ENCODE data around the gene ANP32B. TPM values are rescaled to one million over a fixed set of nuclear protein-coding genes. Genes with fewer than 3 reads are reported as not detected.
"Not testable (repeated sequence)": the region's sequence is repeated elsewhere in the genome, so short reads cannot be mapped to it uniquely, and the experiment has no call there.

Gene ANP32B
- total RNA-seq, 1 experiment from 2014 or later: 13.6 TPM

- in situ Hi-C loops (cut with HindIII; ENCODE audit: low pct_unique_long_range_greater_than_20kb, low sequenced_read_pairs): no loop called here
- DNase-seq (ENCODE audit: low read depth, low spot score): peak; percentile 53
Measured at GRCh38 chr9:97983589-97984187, 547 bp downstream of the ANP32B start.

- DNase-seq (ENCODE audit: low read depth, low spot score): peak; percentile 65
- in situ Hi-C loops (cut with HindIII; ENCODE audit: low pct_unique_long_range_greater_than_20kb, low sequenced_read_pairs): no loop called here
Measured at GRCh38 chr9:97984188-97985057, 1.3 kb downstream of the ANP32B start.

- DNase-seq (ENCODE audit: low read depth, low spot score): peak; percentile 9
- in situ Hi-C loops (cut with HindIII; ENCODE audit: low pct_unique_long_range_greater_than_20kb, low sequenced_read_pairs): no loop called here
Measured at GRCh38 chr9:97985058-97985861, 2.1 kb downstream of the ANP32B start.

GRCh38 chr9:97987487-97987886 is 4.3 kb downstream of the ANP32B start:
- in situ Hi-C loops (cut with HindIII; ENCODE audit: low pct_unique_long_range_greater_than_20kb, low sequenced_read_pairs): no loop called here
- DNase-seq (ENCODE audit: low read depth, low spot score): no peak

- peak; percentile 20 for DNase-seq (ENCODE audit: low read depth, low spot score)
- in situ Hi-C loops (cut with HindIII; ENCODE audit: low pct_unique_long_range_greater_than_20kb, low sequenced_read_pairs): no loop called here
Measured at GRCh38 chr9:97990259-97990658, 7.1 kb downstream of the ANP32B start.

- in situ Hi-C loops (cut with HindIII; ENCODE audit: low pct_unique_long_range_greater_than_20kb, low sequenced_read_pairs): no loop called here
- no peak for DNase-seq (ENCODE audit: low read depth, low spot score)
Measured at GRCh38 chr9:97991818-97992217, 8.7 kb downstream of the ANP32B start.

- in situ Hi-C loops (cut with HindIII; ENCODE audit: low pct_unique_long_range_greater_than_20kb, low sequenced_read_pairs): no loop called here
Measured at GRCh38 chr9:97992219-97992618, 9.1 kb downstream of the ANP32B start.

GRCh38 chr9:97993000-97993399 is 9.9 kb downstream of the ANP32B start:
- DNase-seq (ENCODE audit: low read depth, low spot score): no peak
- in situ Hi-C loops (cut with HindIII; ENCODE audit: low pct_unique_long_range_greater_than_20kb, low sequenced_read_pairs): no loop called here

More at GRCh38 chr9:97992219-97992618, 9.1 kb downstream of the ANP32B start:
- DNase-seq (ENCODE audit: low read depth, low spot score): no peak

- no peak for DNase-seq (ENCODE audit: low read depth, low spot score)
- in situ Hi-C loops (cut with HindIII; ENCODE audit: low pct_unique_long_range_greater_than_20kb, low sequenced_read_pairs): no loop called here
Measured at GRCh38 chr9:97994703-97995102, 11.6 kb downstream of the ANP32B start.

- DNase-seq (ENCODE audit: low read depth, low spot score); in situ Hi-C loops (cut with HindIII; ENCODE audit: low pct_unique_long_range_greater_than_20kb, low sequenced_read_pairs): not testable (repeated sequence)
Measured at GRCh38 chr9:97996676-97997075, 13.5 kb downstream of the ANP32B start.

- no peak for DNase-seq (ENCODE audit: low read depth, low spot score)
- in situ Hi-C loops (cut with HindIII; ENCODE audit: low pct_unique_long_range_greater_than_20kb, low sequenced_read_pairs): no loop called here
Measured at GRCh38 chr9:97997330-97998276, 14.5 kb downstream of the ANP32B start.

- in situ Hi-C loops (cut with HindIII; ENCODE audit: low pct_unique_long_range_greater_than_20kb, low sequenced_read_pairs): no loop called here
- no peak for DNase-seq (ENCODE audit: low read depth, low spot score)
Measured at GRCh38 chr9:98002808-98003207, 19.7 kb downstream of the ANP32B start.

- in situ Hi-C loops (cut with HindIII; ENCODE audit: low pct_unique_long_range_greater_than_20kb, low sequenced_read_pairs): no loop called here
- DNase-seq (ENCODE audit: low read depth, low spot score): no peak
Measured at GRCh38 chr9:98006127-98006796, 23.1 kb downstream of the ANP32B start.

- DNase-seq (ENCODE audit: low read depth, low spot score): peak; percentile 16
- in situ Hi-C loops (cut with HindIII; ENCODE audit: low pct_unique_long_range_greater_than_20kb, low sequenced_read_pairs): no loop called here
Measured at GRCh38 chr9:98007251-98007928, 24.2 kb downstream of the ANP32B start.

GRCh38 chr9:98008764-98009163 is 25.6 kb downstream of the ANP32B start:
- DNase-seq (ENCODE audit: low read depth, low spot score): no peak
- in situ Hi-C loops (cut with HindIII; ENCODE audit: low pct_unique_long_range_greater_than_20kb, low sequenced_read_pairs): no loop called here

- in situ Hi-C loops (cut with HindIII; ENCODE audit: low pct_unique_long_range_greater_than_20kb, low sequenced_read_pairs): no loop called here
- no peak for DNase-seq (ENCODE audit: low read depth, low spot score)
Measured at GRCh38 chr9:98009437-98009836, 26.3 kb downstream of the ANP32B start.
